PC-9 (cell line): Measurements from ENCODE around the gene GLYAT.

Experiments used
- EZH2 ChIP-seq: fragments of 200-600 bp; sonication (generic); IDR thresholded peaks from 2 replicates; pipeline ENCODE4 v1.8.0; 2017; ENCODE audit warnings: antibody characterized with exemption, low read depth
- TF ChIP-seq, protein P1 (sequence below): fragments of 200-600 bp; sonication (generic); conservative IDR thresholded peaks from 2 replicates; pipeline ENCODE4 v1.6.1; 2017; ENCODE audit warnings: mixed run types, antibody characterized with exemption, mild to moderate bottlenecking, moderate library complexity

DNA sequence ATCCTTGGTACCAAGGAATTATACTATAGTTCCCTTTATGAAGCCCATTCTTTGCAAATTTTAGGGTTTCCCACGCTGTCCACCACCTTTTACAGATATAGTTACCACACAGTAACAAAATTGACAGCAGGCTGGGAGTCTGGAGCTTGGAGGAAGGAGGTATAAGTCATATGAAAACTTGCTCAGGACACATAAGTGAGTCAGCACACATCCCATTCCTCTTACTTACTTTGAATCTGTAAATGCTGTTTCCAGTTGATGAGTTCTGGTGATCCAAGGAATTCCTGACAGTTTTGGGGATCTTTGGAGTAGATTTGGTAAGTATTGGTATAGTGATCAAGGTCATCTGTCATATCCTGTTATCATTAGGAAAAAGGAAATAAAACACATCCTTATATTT is 19.2 kb downstream of the GLYAT start:
- TF ChIP-seq, protein P1, sequence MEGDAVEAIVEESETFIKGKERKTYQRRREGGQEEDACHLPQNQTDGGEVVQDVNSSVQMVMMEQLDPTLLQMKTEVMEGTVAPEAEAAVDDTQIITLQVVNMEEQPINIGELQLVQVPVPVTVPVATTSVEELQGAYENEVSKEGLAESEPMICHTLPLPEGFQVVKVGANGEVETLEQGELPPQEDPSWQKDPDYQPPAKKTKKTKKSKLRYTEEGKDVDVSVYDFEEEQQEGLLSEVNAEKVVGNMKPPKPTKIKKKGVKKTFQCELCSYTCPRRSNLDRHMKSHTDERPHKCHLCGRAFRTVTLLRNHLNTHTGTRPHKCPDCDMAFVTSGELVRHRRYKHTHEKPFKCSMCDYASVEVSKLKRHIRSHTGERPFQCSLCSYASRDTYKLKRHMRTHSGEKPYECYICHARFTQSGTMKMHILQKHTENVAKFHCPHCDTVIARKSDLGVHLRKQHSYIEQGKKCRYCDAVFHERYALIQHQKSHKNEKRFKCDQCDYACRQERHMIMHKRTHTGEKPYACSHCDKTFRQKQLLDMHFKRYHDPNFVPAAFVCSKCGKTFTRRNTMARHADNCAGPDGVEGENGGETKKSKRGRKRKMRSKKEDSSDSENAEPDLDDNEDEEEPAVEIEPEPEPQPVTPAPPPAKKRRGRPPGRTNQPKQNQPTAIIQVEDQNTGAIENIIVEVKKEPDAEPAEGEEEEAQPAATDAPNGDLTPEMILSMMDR = no peak
- TF ChIP-seq EZH2 = no peak
